GM21717 (cell line): Measurements from ENCODE around the gene PSG6.
"Not testable (repeated sequence)": the region's sequence is repeated elsewhere in the genome, so short reads cannot be mapped to it uniquely, and the experiment has no call there.

Source experiments
- ATAC-seq: cut with Tn5 transposase; IDR thresholded peaks from one replicate; pipeline ENCODE4 v1.9.1; 2021; ENCODE audit warnings: mild to moderate bottlenecking, moderate library complexity; ENCODE audit not compliant: unreplicated experiment

PSG6 gene

GRCh38 chr19:42917634-42918033 lies at the start of gene PSG6:
TSS of gene PSG6 (minus strand) at chr19:42917894. CDS start at chr19:42917792, 102 bp downstream.
- ATAC-seq = not testable (repeated sequence)

GRCh38 chr19:42965176-42965575 lies 47.5 kb upstream of the PSG6 start:
- no peak for ATAC-seq

- ATAC-seq = no peak
These were observed 43.4 kb upstream of the PSG6 start for GRCh38 chr19:42961119-42961518.

GRCh38 chr19:42952126-42952525 lies 34.4 kb upstream of the PSG6 start:
- not testable (repeated sequence) for ATAC-seq

- ATAC-seq = not testable (repeated sequence)
These were observed 33.8 kb upstream of the PSG6 start for GRCh38 chr19:42951476-42951875.

GRCh38 chr19:42942187-42942789 lies 24.6 kb upstream of the PSG6 start:
- ATAC-seq = no peak

GRCh38 chr19:42937107-42937506 lies 19.4 kb upstream of the PSG6 start, which contains the start of gene PSG7:
TSS of gene PSG7 (minus strand) at chr19:42937207. CDS start at chr19:42937076, 131 bp downstream.
- ATAC-seq = not testable (repeated sequence)

- not testable (repeated sequence) for ATAC-seq
These were observed 17.0 kb upstream of the PSG6 start for GRCh38 chr19:42934726-42935125.

GRCh38 chr19:42934183-42934582 lies 16.5 kb upstream of the PSG6 start:
- ATAC-seq = not testable (repeated sequence)

- ATAC-seq = not testable (repeated sequence)
These were observed 15.7 kb upstream of the PSG6 start for GRCh38 chr19:42933412-42933811.

GRCh38 chr19:42932485-42933101 lies 14.9 kb upstream of the PSG6 start:
- ATAC-seq = not testable (repeated sequence)

GRCh38 chr19:42930214-42930613 lies 12.5 kb upstream of the PSG6 start:
- ATAC-seq = not testable (repeated sequence)

GRCh38 chr19:42928896-42929295 lies 11.2 kb upstream of the PSG6 start:
- ATAC-seq = no peak

GRCh38 chr19:42926781-42927180 lies 9.1 kb upstream of the PSG6 start:
- ATAC-seq = no peak

GRCh38 chr19:42923106-42923505 lies 5.4 kb upstream of the PSG6 start:
- ATAC-seq = not testable (repeated sequence)

GRCh38 chr19:42920971-42921370 lies 3.3 kb upstream of the PSG6 start:
- not testable (repeated sequence) for ATAC-seq

GRCh38 chr19:42919757-42920079 lies 2.0 kb upstream of the PSG6 start:
- ATAC-seq = no peak

GRCh38 chr19:42919070-42919756 lies 1.5 kb upstream of the PSG6 start:
- not testable (repeated sequence) for ATAC-seq

- not testable (repeated sequence) for ATAC-seq
These were observed 829 bp upstream of the PSG6 start for GRCh38 chr19:42918377-42919069.

- ATAC-seq = not testable (repeated sequence)
These were observed 763 bp downstream of the PSG6 start for GRCh38 chr19:42916931-42917330.

GRCh38 chr19:42913516-42913915 lies 4.2 kb downstream of the PSG6 start:
- not testable (repeated sequence) for ATAC-seq
